SK-N-MC (cell line): Measurements from ENCODE around the gene RHBDL1.

Experiments
- EZH2 ChIP-seq: fragments of 200-600 bp; sonication (generic); IDR thresholded peaks from one replicate; pipeline ENCODE4 v1.6.1; 2017; ENCODE audit warnings: antibody characterized with exemption
- FOXP2 ChIP-seq: optimal IDR thresholded peaks from 2 replicates; pipeline ENCODE3; 2011; ENCODE audit warnings: mild to moderate bottlenecking, moderate library complexity; ENCODE audit not compliant: insufficient read depth; ENCODE audit errors: extremely low read length, control extremely low read depth
- POLR2AphosphoS5 ChIP-seq: IDR thresholded peaks from 2 replicates; pipeline ENCODE4 v1.6.1; 2012; ENCODE audit warnings: mild to moderate bottlenecking, low read depth, low read length, borderline replicate concordance

DNA sequence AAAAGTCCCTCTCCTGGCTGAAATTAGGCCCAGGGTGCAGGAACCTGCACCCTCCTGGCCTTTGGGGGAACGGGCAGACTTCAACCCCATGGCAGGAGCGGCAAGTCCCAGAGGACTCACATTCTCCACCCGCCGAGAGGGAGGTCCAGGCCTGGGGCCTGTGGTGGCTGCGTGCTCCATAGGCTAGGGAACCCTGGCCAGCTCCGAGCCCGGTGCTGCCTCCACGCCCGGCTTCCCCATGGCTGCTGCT is 50.6 kb downstream of the RHBDL1 start:
- TF ChIP-seq POLR2AphosphoS5 (no peak), EZH2 (no peak), FOXP2 (no peak)
